ENCODE results near the gene EIF4A3.

DNA sequence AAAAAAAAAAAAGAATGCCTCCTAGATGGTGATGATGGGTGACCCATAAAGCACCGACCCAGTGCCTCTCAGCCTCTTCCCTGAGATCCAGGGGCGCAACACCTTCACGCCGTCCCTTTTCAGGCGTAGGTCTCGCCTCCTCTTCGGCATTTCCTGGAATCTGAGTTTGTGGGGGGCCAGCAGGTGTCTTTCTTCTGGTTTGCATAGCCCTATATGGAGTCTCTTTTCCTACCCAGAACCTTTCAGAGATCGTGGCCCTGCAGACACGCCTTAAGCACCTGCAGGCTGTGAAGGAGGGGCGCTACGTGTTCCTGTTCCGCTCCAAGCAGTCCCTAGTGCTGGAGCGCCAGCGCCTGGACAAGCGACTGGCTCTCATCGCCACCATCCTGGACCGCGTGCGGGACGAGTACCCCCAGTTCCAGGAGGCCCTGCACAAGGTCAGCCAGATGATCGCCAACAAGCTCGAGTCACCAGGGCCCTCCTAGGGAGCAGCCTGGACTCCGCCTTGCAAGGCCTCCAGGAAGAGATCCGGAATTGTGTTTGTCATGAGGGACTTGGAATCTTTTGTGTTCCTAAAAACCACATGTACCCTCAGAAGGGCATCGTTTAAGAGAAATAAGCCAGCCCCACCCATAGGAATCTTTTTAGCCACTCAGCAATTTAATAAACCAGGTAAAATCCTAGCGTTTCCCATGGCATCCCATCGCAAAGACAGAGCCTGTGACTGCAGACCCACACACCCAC is 47.5 kb downstream of the EIF4A3 start:
- no peak for TF ChIP-seq SNAI2 (CRISPR knock-in tag; IDR thresholded peaks at IDR 0.05)
- TF ChIP-seq PPARA (CRISPR knock-in tag; IDR thresholded peaks at IDR 0.05; ENCODE audit: borderline replicate concordance), result no peak
- TF ChIP-seq, protein P1, sequence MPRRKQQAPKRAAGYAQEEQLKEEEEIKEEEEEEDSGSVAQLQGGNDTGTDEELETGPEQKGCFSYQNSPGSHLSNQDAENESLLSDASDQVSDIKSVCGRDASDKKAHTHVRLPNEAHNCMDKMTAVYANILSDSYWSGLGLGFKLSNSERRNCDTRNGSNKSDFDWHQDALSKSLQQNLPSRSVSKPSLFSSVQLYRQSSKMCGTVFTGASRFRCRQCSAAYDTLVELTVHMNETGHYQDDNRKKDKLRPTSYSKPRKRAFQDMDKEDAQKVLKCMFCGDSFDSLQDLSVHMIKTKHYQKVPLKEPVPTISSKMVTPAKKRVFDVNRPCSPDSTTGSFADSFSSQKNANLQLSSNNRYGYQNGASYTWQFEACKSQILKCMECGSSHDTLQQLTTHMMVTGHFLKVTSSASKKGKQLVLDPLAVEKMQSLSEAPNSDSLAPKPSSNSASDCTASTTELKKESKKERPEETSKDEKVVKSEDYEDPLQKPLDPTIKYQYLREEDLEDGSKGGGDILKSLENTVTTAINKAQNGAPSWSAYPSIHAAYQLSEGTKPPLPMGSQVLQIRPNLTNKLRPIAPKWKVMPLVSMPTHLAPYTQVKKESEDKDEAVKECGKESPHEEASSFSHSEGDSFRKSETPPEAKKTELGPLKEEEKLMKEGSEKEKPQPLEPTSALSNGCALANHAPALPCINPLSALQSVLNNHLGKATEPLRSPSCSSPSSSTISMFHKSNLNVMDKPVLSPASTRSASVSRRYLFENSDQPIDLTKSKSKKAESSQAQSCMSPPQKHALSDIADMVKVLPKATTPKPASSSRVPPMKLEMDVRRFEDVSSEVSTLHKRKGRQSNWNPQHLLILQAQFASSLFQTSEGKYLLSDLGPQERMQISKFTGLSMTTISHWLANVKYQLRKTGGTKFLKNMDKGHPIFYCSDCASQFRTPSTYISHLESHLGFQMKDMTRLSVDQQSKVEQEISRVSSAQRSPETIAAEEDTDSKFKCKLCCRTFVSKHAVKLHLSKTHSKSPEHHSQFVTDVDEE (CRISPR knock-in tag; IDR thresholded peaks at IDR 0.05), result no peak
- TF ChIP-seq, protein P2, sequence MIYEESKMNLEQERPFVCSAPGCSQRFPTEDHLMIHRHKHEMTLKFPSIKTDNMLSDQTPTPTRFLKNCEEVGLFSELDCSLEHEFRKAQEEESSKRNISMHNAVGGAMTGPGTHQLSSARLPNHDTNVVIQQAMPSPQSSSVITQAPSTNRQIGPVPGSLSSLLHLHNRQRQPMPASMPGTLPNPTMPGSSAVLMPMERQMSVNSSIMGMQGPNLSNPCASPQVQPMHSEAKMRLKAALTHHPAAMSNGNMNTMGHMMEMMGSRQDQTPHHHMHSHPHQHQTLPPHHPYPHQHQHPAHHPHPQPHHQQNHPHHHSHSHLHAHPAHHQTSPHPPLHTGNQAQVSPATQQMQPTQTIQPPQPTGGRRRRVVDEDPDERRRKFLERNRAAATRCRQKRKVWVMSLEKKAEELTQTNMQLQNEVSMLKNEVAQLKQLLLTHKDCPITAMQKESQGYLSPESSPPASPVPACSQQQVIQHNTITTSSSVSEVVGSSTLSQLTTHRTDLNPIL (CRISPR knock-in tag; IDR thresholded peaks at IDR 0.05; ENCODE audit: low read depth), result no peak
- TF ChIP-seq TCF4 (CRISPR knock-in tag; IDR thresholded peaks at IDR 0.05; ENCODE audit: borderline replicate concordance), result no peak
- TF ChIP-seq, protein P3, sequence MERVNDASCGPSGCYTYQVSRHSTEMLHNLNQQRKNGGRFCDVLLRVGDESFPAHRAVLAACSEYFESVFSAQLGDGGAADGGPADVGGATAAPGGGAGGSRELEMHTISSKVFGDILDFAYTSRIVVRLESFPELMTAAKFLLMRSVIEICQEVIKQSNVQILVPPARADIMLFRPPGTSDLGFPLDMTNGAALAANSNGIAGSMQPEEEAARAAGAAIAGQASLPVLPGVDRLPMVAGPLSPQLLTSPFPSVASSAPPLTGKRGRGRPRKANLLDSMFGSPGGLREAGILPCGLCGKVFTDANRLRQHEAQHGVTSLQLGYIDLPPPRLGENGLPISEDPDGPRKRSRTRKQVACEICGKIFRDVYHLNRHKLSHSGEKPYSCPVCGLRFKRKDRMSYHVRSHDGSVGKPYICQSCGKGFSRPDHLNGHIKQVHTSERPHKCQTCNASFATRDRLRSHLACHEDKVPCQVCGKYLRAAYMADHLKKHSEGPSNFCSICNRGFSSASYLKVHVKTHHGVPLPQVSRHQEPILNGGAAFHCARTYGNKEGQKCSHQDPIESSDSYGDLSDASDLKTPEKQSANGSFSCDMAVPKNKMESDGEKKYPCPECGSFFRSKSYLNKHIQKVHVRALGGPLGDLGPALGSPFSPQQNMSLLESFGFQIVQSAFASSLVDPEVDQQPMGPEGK (CRISPR knock-in tag; IDR thresholded peaks at IDR 0.05; ENCODE audit: borderline replicate concordance), result no peak
- TF ChIP-seq ZFP30 (CRISPR knock-in tag; IDR thresholded peaks at IDR 0.05), result no peak
- no peak for TF ChIP-seq ESRRG (CRISPR knock-in tag; IDR thresholded peaks at IDR 0.05)
- TF ChIP-seq ZFP3 (CRISPR knock-in tag; IDR thresholded peaks at IDR 0.05), result no peak
- no peak for TF ChIP-seq RARB (CRISPR knock-in tag; IDR thresholded peaks at IDR 0.05)
- TF ChIP-seq ZNF565 (CRISPR knock-in tag; conservative IDR thresholded peaks at IDR 0.05; ENCODE audit: low read depth), result no peak
- TF ChIP-seq, protein P4, sequence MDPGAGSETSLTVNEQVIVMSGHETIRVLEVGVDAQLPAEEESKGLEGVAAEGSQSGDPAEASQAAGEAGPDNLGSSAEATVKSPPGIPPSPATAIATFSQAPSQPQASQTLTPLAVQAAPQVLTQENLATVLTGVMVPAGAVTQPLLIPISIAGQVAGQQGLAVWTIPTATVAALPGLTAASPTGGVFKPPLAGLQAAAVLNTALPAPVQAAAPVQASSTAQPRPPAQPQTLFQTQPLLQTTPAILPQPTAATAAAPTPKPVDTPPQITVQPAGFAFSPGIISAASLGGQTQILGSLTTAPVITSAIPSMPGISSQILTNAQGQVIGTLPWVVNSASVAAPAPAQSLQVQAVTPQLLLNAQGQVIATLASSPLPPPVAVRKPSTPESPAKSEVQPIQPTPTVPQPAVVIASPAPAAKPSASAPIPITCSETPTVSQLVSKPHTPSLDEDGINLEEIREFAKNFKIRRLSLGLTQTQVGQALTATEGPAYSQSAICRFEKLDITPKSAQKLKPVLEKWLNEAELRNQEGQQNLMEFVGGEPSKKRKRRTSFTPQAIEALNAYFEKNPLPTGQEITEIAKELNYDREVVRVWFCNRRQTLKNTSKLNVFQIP (CRISPR knock-in tag; IDR thresholded peaks at IDR 0.05; ENCODE audit: borderline replicate concordance, low read depth), result no peak

Measured in SK-N-SH treated with all-trans-retinoic acid at 6 μM for 48 hours (cell line).